Mesodermal cell (in vitro differentiated cells): ENCODE results near the gene NDUFS7.

ENCODE experiments used
- H3K27ac ChIP-seq: 2 replicates; pipeline ENCODE4 v1.7.0; 2013; ENCODE audit warnings: mild to moderate bottlenecking, low read depth, low read length, moderate library complexity; ENCODE audit not compliant: severe bottlenecking
- H3K36me3 ChIP-seq: 2 replicates; pipeline ENCODE4 v1.7.1; 2013; ENCODE audit warnings: mild to moderate bottlenecking, low read length, moderate library complexity; ENCODE audit not compliant: control insufficient read depth, insufficient read depth
- H3K4me1 ChIP-seq: one replicate; pipeline ENCODE4 v1.7.1; 2013; ENCODE audit warnings: mild to moderate bottlenecking, low read length; ENCODE audit not compliant: insufficient read depth, control insufficient read depth, poor library complexity, severe bottlenecking
- H3K4me3 ChIP-seq: 2 replicates; pipeline ENCODE4 v1.7.0; 2013; ENCODE audit warnings: low read length, control low read depth, mild to moderate bottlenecking; ENCODE audit not compliant: insufficient read depth, poor library complexity, severe bottlenecking; ENCODE audit errors: extremely low read depth
- H3K9me3 ChIP-seq: 2 replicates; pipeline ENCODE4 v1.7.1; 2013; ENCODE audit warnings: mild to moderate bottlenecking, low read length, moderate library complexity; ENCODE audit not compliant: control insufficient read depth
- WGBS, 2 experiments: methylation state at CpG; one replicate each; pipeline ENCODE4 v1.1.5; 2013; ENCODE audit warnings: missing lambda C conversion rate in 2 of 2; ENCODE audit not compliant: insufficient coverage in 2 of 2; 5-methylcytosine and 5-hydroxymethylcytosine counted together

The NDUFS7 gene

GRCh38 chr19:1402411-1403070, 18.8 kb downstream of the NDUFS7 start:
- Histone ChIP-seq H3K36me3 (peaks cover 13% of the 10 kb centered on the region), H3K4me1 (peaks cover 10% of the 10 kb centered on the region), H3K4me3 (peak overlapping the region; percentile 8), H3K27ac (no peak overlapping the region), H3K9me3 (no peaks in the 10 kb centered on the region)
- 89 to 92% methylated on average over 17 to 25 of the region's 25 CpGs for WGBS, 2 experiments

DNA sequence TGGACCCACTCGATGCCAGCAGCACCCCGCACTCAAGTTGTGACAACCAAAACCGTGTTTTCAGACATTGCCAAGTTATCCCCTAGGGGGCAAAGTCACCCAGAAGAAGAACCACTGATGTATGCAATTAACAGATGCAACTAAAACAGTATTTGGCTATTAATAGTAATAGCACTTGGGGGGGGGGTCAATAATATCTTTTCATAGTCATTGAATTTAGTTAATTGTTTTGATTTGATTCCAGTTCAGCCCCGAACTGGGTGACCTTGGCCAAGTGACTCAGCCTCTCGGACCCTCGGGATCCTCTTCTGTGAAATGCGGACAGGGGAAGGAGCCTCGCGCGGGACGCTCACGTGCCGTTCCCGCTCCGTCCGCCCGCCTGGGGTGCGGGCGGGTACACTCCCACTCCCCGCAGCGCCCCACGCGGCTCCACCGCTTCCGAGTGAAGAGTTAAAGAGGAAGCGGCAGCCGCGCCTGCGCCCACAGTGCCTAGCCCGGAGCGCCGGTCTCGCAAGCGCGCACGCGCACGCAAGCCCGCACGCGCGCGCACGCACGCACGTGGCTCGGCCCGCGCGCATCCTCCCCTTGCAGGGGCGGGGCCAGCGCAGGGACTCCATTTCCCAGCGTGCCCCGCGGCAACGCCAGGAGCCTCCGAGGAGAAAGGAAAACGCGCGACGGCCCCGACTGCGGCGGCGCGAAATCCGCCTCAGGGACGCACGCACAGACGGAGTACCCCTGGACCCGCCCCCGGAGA, 23.2 kb downstream of the NDUFS7 start:
- H3K36me3 ChIP-seq, result peaks cover 27% of the 10 kb centered on the region
- no peaks in the 10 kb centered on the region for H3K9me3 ChIP-seq
- peaks cover 25% of the 10 kb centered on the region for H3K4me1 ChIP-seq
- H3K4me3 ChIP-seq, result peak overlapping the region; percentile 49
- 1% methylated on average over 53 to 72 of the region's 72 CpGs for WGBS, 2 experiments
- H3K27ac ChIP-seq, result peak overlapping the region; percentile 71

GRCh38 chr19:1407528-1408299, 24.0 kb downstream of the NDUFS7 start, which contains the start of gene DAZAP1:
Gene DAZAP1 (plus strand): TSS chr19:1407586. CDS start chr19:1407774, 188 bp downstream.
- WGBS, 2 experiments, result 0% methylated on average over 31 to 66 of the region's 121 CpGs
- peaks cover 24% of the 10 kb centered on the region for H3K4me1 ChIP-seq
- peak within 1 kb of the TSS; percentile 99 for H3K4me3 ChIP-seq
- H3K9me3 ChIP-seq, result no peaks in the 10 kb centered on the region
- peaks cover 35% of the 10 kb centered on the region for H3K36me3 ChIP-seq
- peak within 1 kb of the TSS; percentile 72 for H3K27ac ChIP-seq

GRCh38 chr19:1408300-1409203, 24.8 kb downstream of the NDUFS7 start:
- WGBS, 2 experiments, result 1 to 2% methylated on average over 49 to 53 of the region's 69 CpGs
- Histone ChIP-seq H3K4me3 (peak overlapping the region; percentile 99), H3K4me1 (peaks cover 21% of the 10 kb centered on the region), H3K27ac (peak overlapping the region; percentile 72), H3K36me3 (peaks cover 43% of the 10 kb centered on the region), H3K9me3 (no peaks in the 10 kb centered on the region)

GRCh38 chr19:1409204-1410005, 25.7 kb downstream of the NDUFS7 start:
- Histone ChIP-seq H3K9me3 (no peaks in the 10 kb centered on the region), H3K36me3 (peaks cover 51% of the 10 kb centered on the region), H3K27ac (peak overlapping the region; percentile 72), H3K4me1 (peaks cover 21% of the 10 kb centered on the region), H3K4me3 (peak overlapping the region; percentile 99)
- WGBS, 2 experiments, result 87 to 91% methylated on average over 30 to 31 of the region's 33 CpGs

DNA sequence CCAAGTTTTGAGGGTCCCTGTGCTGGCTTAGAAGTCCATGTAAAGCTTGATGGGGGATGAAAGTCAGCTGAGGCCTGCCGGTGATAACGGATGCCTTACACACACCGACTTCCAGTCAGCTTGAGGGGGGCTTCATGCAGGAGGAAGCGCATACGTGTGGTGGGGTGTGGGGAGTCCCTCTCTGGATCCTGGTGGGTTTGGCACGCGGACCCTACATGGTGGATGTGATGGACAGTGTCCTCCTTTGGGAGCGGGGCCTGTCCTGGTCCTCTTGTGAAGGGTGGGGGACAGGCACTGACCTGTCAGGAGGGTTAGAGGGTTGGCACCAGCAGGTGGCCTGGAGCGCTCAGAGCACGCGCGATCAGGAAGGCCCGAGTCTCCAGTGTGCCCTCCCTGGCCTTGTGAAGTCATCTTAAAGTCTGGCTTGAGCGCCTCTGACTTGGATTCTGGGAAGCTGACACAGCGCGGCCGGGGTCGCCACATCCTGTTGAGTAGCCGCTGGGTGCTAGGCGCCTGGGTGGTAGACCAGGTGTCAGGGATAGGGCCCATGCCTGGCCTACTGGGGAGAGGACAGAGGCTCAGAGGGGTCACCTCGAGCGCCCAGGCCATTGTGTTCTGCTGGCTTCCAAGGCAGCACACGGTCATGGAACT, 26.6 kb downstream of the NDUFS7 start:
- H3K4me1 ChIP-seq, result peaks cover 24% of the 10 kb centered on the region
- H3K27ac ChIP-seq, result no peak overlapping the region
- peaks cover 52% of the 10 kb centered on the region for H3K36me3 ChIP-seq
- 92 to 95% methylated on average over 12 to 19 of the region's 23 CpGs for WGBS, 2 experiments
- H3K9me3 ChIP-seq, result no peaks in the 10 kb centered on the region
- no peak overlapping the region for H3K4me3 ChIP-seq

DNA sequence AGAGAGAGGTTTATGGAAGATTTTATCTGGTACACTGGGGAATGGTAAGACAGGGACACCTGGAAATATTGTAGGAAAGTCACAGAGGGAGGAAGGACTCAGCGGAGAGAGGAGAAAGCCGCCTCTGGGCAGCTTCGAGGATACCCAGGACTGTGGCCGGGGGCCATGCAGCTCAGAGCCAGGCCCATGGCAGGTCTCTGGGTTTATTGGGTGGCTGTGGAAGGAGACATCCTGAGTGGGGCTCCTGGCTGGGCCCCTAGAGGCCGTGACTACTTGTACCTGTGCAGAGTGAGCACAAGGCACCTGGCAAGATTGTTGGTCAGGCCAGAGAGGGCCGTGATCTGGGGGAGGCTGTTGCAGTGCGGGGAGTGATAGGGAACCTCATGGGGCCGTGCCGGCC, 27.1 kb downstream of the NDUFS7 start:
- Histone ChIP-seq H3K27ac (no peak overlapping the region), H3K4me1 (peaks cover 26% of the 10 kb centered on the region), H3K36me3 (peaks cover 52% of the 10 kb centered on the region), H3K4me3 (no peak overlapping the region), H3K9me3 (no peaks in the 10 kb centered on the region)
- 99% methylated on average over 9 of the region's 9 CpGs for WGBS, 2 experiments

DNA sequence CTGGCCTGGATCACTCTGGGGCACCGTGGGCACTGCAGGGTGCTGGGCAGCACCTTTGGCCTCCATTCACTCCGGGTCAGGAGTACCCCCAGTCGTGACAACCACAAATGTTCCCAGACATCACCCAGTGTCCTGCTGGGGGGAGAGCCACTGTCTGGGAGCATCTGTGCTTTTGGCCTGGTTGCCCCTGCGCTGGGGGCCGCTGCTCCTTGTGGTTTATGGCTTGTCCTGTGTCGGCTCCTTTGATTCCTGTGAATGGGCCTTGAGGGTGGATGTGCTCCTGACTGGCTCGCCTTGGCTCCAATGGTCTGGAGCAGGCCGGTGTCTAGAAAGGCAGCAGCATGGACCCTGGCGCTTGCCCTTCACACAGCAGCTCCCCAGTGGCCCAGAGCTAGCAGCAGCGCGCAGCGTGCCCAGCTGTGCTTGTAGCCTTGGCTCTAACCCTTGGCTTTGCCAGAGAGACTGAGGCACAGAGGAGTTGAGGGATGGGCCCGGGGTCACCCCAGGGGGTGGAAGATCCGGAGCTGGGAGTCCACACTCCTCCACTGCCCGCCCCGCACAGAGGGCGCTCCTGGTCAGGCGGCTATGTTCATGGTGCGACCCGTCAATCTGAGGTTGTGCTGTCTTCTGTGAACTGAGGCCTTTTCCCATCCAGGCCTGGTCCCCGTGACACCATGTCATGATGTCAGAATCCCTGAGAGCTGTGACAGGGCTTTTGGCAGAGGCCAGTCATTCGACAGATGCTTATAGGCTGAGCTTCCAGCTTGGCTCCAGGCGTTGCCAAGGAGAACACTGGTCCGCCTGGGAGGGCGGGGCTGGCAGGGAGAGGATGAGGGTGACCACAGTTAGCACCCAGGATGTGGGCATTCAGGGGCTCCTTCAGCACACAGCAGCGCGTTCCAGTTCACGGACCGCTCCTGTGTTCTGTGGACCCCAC, 27.8 kb downstream of the NDUFS7 start:
- peaks cover 33% of the 10 kb centered on the region for H3K4me1 ChIP-seq

More for the DNA sequence above, 27.8 kb downstream of the NDUFS7 start:
- peaks cover 55% of the 10 kb centered on the region for H3K36me3 ChIP-seq
- no peaks in the 10 kb centered on the region for H3K9me3 ChIP-seq
- peak overlapping the region; percentile 23 for H3K27ac ChIP-seq
- no peak overlapping the region for H3K4me3 ChIP-seq
- whole genome bisulfite sequencing, 2 experiments, result 94 to 96% methylated on average over 26 to 29 of the region's 29 CpGs
